GM12875 (cell line): ENCODE data around the gene RCAN2.

Experiments
- H3K4me3 ChIP-seq: one replicate; pipeline ENCODE4 v1.5.1; 2011; ENCODE audit warnings: low read depth, low read length, control low read depth
- CTCF ChIP-seq: IDR thresholded peaks from 2 replicates; pipeline ENCODE4 v1.5.1; 2011; ENCODE audit warnings: low read depth, mild to moderate bottlenecking, control low read depth, inconsistent platforms, low read length, moderate library complexity, borderline replicate concordance; ENCODE audit not compliant: insufficient read depth

The RCAN2 gene

DNA sequence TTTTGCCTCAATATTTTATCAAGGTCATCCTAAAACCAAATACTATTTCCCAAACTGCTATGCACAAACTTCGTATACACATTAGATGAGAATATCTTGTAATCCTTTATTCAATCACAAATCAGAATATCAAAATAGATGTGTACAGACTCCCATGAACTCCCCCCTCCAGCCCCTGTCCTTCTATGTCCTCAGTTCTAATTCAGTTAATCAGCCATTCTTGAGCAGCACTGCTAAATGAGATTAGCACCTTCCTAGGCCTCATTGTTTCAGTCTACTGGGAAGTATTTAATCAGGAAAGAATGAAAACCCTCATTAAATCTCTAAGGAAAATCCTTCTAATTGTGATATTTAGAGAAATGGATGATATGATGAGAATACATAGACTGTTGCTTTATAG lies 36.6 kb downstream of the RCAN2 start:
- TF ChIP-seq CTCF = no peak
- no peak overlapping the region for H3K4me3 ChIP-seq

DNA sequence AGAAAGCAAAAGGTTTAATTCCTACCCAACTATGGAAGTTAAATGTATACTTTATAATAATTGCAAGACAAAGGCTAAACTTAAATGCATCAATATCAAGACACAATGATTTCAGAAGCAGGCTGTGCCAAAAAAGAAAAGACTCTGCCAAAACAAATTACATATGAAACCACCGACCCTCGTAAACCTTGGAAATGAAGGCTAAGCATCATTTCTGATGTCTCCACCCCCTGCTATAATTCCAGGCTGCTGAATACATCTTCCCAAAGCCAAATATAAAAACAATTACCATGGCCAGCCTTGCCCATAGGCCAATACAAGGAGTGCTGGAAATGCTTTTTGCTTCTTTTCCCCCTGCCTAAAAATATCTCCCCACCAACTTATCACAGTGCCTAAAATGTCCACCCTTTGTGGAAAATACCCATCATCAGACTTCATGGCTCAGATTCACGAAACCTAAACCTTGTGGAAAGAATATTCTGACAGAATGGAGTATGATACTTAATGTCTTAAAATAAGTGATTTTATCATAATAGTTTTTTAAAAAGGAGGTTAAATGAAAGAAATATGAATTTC lies 37.4 kb downstream of the RCAN2 start:
- no peak overlapping the region for H3K4me3 ChIP-seq
- no peak for TF ChIP-seq CTCF

GRCh38 chr6:46453216-46453615 lies 38.0 kb downstream of the RCAN2 start:
- H3K4me3 ChIP-seq = no peak overlapping the region
- no peak for TF ChIP-seq CTCF

DNA sequence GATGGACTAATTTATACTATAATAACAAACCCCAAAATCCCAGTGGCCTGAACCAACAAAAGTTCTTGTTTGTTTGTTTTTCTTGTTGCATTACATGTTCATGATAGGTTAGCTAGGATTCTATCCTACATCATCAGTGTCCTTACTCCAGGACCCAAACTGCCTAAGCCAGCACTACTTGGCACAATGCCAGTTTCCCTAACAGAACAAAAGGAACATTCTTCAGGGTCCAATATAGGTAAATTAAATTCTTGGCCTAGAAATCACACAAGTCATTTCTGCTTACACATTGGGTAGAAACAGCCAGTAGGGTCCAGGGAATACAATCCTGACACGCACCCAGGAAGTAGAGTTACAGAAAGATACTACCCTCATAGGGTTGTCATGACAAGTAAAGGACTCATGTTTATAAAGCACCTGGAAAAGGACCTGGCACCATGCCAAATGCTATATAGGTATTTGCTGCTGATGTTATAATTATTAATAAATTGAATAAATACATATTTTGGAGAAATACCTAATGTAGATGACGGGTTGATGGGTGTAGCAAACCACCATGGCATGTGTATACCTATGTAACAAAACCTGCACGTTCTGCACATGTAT lies 38.8 kb downstream of the RCAN2 start:
- no peak overlapping the region for H3K4me3 ChIP-seq
- no peak for TF ChIP-seq CTCF

DNA sequence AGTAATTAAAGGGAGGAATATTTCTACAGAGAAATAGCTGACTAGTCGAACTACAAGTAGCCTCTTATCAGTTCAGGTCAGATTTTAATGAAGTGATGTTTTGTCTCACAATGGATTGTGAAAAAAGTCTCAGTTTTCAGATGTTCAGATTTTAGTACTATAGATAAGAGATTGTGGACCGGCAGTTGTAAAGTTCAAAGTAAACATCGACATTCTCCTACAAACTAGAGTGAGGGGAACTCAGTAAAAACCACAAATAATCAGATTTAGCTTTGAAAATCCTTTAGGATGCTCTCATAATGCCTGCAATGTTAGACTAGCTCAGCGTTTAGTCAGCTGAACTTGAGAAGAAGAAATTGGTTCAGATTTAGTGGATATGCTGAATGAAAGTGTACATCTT lies 39.9 kb downstream of the RCAN2 start:
- no peak overlapping the region for H3K4me3 ChIP-seq
- TF ChIP-seq CTCF = no peak

- TF ChIP-seq CTCF = no peak
Measured at GRCh38 chr6:46444772-46445454, 46.3 kb downstream of the RCAN2 start.

DNA sequence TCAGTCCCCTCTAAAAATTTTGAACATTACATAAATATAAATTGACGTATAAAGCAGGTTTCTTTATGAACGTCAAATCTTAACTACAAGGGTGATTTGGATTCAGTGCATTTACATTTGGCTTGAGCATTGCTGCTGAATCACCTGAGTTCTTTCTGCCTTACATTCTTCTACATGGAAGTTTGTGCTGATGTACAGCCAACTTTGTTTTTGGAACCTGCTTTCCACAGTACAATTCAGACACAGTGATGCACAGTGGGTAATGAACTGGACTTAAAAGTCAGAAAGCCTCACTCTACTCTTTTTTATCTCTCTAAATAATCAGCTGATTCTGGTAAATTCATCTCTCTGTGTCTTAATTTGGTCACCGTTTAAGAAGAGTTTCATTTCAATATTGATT lies 47.6 kb downstream of the RCAN2 start:
- no peak for TF ChIP-seq CTCF
- H3K4me3 ChIP-seq = no peak overlapping the region

More at GRCh38 chr6:46444772-46445454, 46.3 kb downstream of the RCAN2 start:
- no peak overlapping the region for H3K4me3 ChIP-seq
